Lung microvascular endothelial cell (primary cell): ENCODE data around the gene SGO2. TPM values are rescaled to one million over a fixed set of nuclear protein-coding genes. Genes with fewer than 3 reads are reported as not detected.
"Not testable (repeated sequence)": the region's sequence is repeated elsewhere in the genome, so short reads cannot be mapped to it uniquely, and the experiment has no call there.

ENCODE experiments used
- DNase-seq, 2 donors: peaks; one replicate each; pipeline versions ENCODE4 v3.0.0 to v3.0.0-alpha.2; 2010; ENCODE audit warnings: low read depth in 2 of 2
- total RNA-seq: library from RNA; depleted of rRNA; stranded (reverse); fragments of >200 nt; gene quantifications from 2 replicates; pipeline ENCODE4 v1.2.1, GENCODE V29; 2014

Gene SGO2
- total RNA-seq, 1 donor from 2014 or later: 2.0 TPM

DNA sequence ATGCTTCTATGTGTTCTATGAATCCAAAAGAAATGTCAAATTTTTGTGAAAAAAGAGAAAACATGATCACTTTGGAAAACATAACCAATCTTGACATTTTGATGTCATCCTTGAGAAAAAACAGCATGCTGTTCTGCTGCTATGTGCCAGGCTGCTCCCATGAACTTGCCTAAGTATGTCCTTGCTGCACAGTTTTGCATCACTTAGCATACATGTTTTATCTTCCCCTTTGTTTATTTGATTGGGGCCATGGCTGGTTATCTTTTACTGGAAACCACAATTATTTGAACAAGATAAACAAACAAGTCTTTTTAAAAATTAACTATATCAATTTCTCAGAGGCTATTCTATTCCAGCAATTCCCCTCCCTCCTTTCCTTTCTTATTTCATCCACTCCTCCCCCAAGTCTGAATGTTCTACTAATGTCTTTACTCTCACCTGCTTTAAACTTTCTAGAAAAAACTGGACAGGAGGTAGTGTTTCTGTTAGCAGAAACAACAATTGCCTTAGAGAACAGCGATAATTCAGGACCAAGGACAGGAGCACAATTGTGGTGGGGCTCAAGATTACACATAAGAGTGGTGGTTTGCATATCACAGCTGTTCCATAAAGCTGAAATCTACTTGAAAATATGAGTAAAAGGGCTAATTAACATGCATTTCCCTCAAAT is 66.5 kb downstream of the SGO2 start:
- DNase-seq: peak; percentile 24 to 41

- no peak for DNase-seq
These were observed 67.9 kb downstream of the SGO2 start for GRCh38 chr2:200593905-200594304.

DNA sequence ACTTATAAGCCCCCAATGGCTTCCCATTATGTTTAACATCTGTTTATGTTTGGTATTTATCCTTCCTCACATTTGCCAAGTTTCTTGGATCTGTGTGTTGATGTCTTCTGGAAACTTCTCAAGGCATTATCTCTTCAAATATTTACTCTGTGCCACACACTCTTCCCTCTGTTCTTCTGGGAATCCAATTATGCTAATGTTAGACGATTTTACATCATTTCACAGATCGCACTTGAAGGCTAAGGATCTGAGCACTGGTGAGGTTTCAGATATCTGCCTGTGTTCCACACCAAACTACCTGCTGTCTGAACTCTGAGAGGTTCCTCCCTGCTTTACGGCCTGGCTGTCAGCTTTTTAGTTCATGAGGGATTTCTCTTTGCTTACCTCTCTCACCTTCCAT is 69.9 kb downstream of the SGO2 start:
- no peak for DNase-seq

DNA sequence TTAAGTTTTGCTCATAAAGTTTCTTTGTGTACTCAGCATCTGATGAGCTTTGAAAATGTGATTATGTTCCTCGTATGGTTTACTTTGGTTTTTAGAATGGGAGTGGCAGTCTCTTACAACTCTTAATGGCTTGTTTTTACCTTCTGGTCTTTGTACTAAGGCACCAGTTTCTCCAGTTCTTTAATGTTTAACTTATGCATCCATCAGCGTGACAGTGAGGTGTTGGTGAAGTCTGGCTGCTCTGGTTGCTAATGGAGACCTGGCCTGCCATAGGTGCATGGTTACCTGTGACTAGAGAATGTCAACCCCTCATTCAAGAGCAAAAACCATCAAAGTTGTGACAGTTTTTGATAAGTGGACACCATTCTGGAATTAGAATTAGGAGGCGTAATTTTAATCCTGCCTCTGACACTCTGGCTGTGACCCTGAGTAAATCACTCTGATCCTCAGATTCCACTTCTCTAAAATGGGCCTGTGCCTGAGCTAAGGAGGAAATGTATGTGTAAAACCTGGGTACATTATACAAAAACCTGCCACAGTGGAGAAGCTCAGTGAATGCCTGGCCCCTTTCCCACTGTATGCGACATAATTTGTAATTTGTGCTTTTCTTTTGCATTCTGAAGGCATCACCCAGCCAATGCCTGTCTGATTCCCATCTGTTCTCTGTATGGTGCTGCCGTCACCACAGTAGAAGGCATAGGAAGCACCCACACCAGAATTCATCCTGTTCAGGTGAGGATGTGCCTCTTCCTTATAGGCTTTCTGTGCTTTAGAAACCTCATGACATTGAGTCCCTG is 71.0 kb downstream of the SGO2 start:
- DNase-seq: no peak

- DNase-seq: no peak
These were observed 73.2 kb downstream of the SGO2 start for GRCh38 chr2:200599206-200599605.

- no peak for DNase-seq
These were observed 74.7 kb downstream of the SGO2 start for GRCh38 chr2:200600549-200601225.

GRCh38 chr2:200602584-200602983 is 76.6 kb downstream of the SGO2 start:
- DNase-seq: no peak

DNA sequence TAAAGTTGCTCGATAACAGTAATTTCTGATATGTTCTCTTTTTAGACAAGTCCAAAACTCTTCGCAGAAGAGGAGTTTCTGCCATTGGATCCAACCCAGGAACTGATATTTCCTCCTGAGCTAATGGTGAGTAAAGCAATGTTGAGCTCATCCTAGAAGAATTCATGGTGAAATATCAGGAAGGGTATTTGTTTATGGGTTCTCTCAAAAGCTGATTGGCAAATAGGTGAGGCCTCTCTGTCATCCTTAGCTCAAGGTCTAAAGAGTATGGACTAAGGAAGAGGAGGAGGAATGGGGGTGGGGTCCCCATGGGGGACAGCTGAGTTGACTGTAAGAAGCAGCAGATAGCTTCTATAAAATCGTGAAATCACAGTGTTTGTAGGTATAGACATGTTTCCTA is 78.0 kb downstream of the SGO2 start:
- DNase-seq: peak in 1 of 2 donors; percentile 67

- no peak for DNase-seq
These were observed 78.7 kb downstream of the SGO2 start for GRCh38 chr2:200604571-200605255.

DNA sequence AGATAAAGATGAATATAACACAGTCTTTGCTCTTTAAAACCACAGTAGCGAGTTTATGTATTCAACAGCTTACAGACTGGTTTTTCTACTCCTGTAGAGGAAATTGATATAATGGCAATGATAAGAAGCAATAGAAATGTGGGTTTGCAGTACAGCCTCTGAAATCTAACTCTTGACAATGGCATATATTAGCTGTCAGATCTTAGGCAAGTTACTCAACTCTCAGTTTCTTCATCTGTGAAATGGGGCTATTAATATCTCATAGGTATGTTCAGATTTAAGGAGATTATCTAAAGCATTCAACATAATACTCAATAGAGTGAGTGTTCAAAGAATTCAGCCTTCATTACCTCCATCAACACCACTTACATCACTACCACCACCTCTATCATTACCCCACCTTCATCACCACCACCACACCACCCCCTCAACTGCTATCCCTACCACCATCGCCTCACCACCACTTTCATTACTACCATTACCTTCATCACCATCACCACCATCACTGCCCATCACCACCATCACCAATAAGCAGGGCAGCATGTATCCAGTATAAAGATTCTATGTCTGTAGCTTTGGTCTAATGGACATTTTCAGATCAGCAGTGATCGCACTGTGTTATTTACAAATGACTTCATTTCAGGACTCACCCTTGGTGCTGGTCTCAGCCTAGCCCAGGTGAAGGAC is 82.5 kb downstream of the SGO2 start:
- no peak for DNase-seq

- peak in 1 of 2 donors; percentile 59 for DNase-seq
These were observed 83.1 kb downstream of the SGO2 start for GRCh38 chr2:200609028-200609614.

DNA sequence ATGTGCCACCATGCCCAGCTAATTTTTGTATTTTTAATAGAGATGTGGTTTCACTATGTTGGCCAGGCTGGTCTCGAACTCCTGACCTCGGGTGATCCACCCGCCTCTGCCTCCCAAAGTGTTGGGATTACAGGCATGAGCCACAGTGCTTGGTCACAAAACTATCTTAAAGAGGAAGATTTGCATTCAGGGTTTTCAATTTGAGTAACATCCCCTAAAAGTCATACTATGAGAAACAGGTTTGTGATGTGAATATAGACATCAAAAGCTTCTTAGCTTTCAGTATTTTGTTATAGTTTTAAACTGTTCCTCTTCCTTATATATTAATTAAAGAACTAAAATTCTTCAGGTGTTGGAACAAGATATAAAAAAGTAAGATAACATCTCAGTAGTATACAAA is 84.2 kb downstream of the SGO2 start:
- not testable (repeated sequence) for DNase-seq

- DNase-seq: no peak
These were observed 87.7 kb downstream of the SGO2 start for GRCh38 chr2:200613692-200614091.

GRCh38 chr2:200614249-200614648 is 88.2 kb downstream of the SGO2 start:
- DNase-seq: peak in 1 of 2 donors; percentile 55

DNA sequence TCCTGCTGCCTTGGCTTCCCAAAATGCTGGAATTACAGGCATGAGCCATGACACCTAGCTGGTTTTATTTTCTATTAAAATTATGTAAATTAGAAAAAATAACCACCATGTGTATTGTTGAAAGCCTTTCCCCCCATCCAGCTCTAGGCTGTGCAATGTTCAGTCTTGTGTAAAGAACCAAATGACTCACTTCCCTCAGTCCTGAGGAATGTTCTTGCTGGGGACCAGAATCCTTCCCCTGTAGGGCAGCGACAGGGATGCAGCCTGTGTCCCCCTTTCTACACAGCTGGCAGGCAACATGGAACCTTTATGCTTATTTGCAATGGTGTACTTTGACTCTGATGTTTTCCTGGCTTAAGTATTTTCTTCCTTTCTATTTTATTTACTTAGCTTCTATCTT is 89.2 kb downstream of the SGO2 start:
- peak in 1 of 2 donors; percentile 79 for DNase-seq

- no peak for DNase-seq
These were observed 90.2 kb downstream of the SGO2 start for GRCh38 chr2:200616193-200616592.

- DNase-seq: no peak
These were observed 90.6 kb downstream of the SGO2 start for GRCh38 chr2:200616656-200617055.

GRCh38 chr2:200617156-200618053 is 91.4 kb downstream of the SGO2 start:
- peak in 1 of 2 donors; percentile 48 for DNase-seq

DNA sequence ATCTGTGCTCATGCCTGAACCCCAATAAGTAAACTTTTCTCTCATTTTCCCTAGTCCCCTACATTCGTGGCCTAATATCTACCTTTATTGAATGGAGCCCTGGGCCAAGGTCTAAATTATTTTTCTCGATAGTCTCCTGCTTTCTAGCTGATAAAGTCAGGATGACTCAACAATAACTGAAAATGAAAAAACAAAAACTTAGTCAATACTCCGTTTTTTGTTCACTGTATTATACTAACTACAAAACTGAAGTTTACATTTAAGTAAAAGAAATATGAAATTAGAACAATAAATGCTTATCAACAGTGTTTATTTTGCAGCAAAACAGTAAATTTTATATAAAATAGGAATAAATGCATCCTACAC is 92.0 kb downstream of the SGO2 start:
- no peak for DNase-seq

DNA sequence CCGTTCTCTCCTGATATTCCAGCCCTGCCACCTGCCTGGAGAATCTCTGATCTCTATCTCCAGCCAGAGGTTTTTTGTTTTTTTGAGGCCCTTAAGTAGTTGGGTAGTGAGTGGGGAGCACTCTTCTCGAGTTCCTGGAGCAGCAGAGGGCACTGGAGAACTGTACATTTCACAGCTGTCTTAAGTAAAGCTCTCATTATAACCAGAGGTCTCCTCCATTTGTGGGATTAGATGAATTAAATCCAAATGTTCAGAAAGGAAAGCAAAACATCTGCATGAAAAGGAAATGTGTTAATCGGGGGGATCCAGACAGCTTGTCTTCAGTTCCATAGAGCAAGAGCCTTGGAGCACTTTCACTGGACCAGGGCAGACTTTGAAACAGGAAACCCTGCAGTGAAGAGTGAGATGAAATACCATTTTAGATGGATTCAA is 92.6 kb downstream of the SGO2 start:
- DNase-seq: peak in 1 of 2 donors; percentile 56
